NCI-H2196 (cell line): ENCODE results near the gene SMG7.
A peak's percentile ranks its signal among the peaks of the same experiment; 100 is the strongest.

Experiments
- DNase-seq: peaks from one replicate; lab custom pipeline; 2025; ENCODE audit not compliant: unreplicated experiment; lab: John Stamatoyannopoulos, UW

Gene SMG7

DNA sequence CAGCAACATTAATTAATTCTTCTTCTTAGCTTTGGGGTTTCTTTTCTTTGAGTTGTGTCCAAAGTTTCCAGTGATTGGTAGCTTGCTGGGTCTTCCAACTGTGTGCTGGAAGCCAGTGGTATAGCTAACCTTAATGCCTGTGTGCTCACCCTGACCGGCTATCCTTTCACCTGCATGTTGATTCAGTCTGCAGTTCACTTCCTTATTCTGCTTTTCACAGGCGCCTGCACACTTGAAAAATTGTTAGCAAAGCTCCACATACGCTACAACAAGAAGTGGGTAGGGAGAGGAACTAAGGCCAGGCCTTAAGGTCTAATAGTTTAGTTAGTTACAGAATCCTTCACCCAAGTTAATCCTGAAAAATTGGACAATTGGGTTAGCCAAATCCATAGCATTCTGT is 82.3 kb downstream of the SMG7 start:
- no peak for DNase-seq

GRCh38 chr1:183559061-183559460 is 86.8 kb downstream of the SMG7 start:
- DNase-seq: no peak

DNA sequence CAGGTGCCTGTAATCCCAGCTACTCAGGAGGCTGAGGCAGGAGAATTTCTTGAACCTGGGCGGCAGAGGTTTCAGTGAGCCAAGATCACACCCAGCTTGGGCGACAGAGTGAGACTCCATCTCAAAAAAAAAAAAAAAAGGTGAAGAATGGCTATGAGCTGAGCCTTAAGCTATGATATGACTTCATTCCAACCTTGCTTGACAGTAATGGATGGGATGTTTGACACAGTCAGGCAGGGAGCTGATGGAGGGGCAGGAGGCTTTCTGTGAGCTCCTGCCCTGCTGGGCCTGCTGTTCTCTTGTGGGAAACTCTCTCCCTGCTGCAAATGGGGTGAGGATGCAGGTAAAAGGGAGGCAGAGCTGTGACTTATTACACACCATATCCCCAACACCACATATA is 90.4 kb downstream of the SMG7 start:
- no peak for DNase-seq

GRCh38 chr1:183565261-183565660 is 93.0 kb downstream of the SMG7 start:
- no peak for DNase-seq

DNA sequence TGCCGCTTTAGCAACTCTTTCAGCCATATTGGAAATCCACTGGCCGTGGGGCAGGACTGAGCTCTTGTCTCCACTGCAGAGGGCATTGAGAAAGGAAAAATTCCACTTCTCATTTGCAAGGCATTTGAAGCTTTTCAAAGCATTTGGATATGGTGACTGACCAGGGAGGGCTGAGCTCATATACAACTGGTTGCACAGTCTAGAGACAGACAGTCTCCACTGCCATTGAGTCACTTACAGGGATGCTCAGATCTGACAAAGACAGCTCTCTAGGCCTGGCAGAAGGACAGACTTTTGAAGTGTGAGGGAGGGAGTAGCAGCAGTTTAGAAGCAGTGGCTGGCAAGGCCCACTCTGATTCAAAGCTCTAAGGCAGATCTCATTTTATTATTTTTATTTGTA is 93.7 kb downstream of the SMG7 start:
- DNase-seq: no peak

- peak; percentile 87 for DNase-seq
These were observed 95.3 kb downstream of the SMG7 start for GRCh38 chr1:183567584-183567983.

- DNase-seq: no peak
These were observed 96.1 kb downstream of the SMG7 start for GRCh38 chr1:183568176-183569021.

GRCh38 chr1:183569141-183569540 is 96.8 kb downstream of the SMG7 start:
- peak; percentile 33 for DNase-seq

GRCh38 chr1:183569801-183570200 is 97.5 kb downstream of the SMG7 start:
- no peak for DNase-seq

DNA sequence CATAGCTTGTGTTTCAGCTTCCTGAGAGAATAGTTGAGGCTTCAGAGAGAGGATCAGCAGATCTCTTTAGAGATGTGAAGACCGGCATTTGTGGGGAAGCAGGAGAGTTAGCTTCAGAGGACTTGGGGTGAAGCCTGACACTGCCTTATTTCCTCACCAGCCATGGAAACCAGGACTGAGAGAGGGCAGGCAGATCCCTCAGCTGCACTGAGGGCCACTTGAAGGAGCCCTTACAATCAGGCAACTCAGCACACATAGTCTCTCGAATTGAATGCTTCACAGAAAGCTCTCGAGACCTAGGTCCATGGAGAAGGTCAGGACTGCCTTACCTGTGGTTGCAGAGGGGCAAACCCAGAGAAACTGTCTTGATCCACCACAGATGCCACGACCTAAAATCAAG is 98.2 kb downstream of the SMG7 start:
- DNase-seq: no peak

DNA sequence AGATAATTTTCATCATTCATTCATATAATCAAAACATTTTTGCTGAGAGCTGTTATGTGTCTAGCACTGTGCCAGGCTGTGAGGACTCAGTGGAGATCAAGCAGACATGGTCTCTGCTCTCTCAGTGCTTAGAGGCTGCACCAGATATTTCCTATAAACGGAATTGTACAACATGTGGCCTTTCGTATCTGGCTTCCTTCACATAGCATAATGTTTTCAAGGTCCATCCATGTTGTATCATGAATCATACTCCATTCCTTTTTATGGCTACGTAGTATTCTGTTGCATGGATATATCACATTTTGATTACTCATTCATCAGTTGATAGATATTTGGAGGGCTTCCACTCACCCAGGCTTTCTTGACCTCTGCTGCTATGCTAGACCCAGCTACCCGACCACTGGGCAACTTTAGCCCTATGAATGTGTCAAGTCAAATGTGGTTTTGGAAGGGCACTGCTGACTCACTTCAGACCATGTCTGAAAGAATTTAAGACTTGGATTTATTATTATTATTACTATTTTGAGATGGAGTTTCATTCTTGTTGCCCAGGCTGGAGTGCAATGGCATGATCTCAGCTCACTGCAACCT is 99.5 kb downstream of the SMG7 start:
- DNase-seq: no peak

DNA sequence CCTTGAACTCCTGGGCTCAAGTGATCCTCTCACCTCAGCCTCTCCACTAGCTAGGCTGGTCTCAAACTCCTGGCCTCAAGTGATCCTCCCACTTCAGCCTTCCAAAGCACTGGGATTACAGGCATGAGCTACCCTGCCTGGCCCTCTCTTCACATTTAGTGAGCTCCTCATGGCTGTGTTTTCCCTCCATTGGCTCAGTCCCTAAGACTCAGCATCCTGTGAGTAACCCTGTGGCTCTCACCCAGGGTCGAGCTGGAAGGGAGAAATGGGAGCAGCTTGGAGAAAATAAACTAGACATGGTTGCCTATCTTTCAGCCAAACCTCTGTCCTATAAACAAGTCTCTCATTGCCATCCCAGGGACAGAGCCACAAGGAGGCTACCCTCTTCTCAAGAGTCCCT is 100.4 kb downstream of the SMG7 start:
- no peak for DNase-seq

GRCh38 chr1:183575606-183576005 is 103.3 kb downstream of the SMG7 start:
- no peak for DNase-seq

- no peak for DNase-seq
These were observed 104.2 kb downstream of the SMG7 start for GRCh38 chr1:183576537-183576936.

GRCh38 chr1:183577897-183578465 is 105.7 kb downstream of the SMG7 start:
- no peak for DNase-seq

DNA sequence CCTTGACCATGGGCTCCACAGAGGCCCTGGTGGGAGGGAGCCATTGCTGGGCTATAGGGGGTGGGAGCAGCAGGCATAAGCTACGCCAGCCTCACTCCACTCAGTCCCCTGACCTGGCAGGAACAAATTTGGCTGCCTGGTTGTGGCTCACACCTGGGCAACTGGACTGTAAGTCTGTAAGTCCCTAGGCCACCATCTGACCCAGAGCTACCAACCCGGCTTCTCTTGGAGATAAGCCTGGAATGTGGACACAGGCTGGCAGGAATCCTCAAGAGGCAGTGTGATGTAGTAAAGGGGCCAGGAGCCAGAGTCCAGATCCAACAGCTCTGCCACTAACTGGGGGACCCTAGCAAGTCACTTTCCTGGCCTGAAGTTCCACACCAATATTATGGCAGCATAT is 106.6 kb downstream of the SMG7 start:
- DNase-seq: no peak

DNA sequence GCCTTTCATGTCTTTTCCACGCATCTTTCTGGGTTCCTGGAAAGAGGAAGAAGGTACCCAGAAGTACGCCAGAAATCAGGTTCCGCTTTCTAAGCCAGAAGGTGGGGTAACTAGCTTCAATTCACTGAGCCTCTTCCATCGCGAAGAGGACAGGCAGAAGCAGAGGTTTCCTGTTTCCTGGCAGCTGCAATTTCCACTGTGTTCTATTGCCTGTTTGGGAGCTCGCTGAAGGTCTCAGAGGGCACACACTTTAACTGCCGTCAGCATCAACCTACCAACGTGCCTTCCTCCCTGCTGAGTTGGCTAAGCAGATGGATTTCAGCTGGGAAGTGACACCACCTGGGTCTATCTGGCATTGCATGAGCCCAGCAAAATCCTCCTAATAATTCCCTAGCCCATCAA is 108.0 kb downstream of the SMG7 start:
- DNase-seq: peak; percentile 67

DNA sequence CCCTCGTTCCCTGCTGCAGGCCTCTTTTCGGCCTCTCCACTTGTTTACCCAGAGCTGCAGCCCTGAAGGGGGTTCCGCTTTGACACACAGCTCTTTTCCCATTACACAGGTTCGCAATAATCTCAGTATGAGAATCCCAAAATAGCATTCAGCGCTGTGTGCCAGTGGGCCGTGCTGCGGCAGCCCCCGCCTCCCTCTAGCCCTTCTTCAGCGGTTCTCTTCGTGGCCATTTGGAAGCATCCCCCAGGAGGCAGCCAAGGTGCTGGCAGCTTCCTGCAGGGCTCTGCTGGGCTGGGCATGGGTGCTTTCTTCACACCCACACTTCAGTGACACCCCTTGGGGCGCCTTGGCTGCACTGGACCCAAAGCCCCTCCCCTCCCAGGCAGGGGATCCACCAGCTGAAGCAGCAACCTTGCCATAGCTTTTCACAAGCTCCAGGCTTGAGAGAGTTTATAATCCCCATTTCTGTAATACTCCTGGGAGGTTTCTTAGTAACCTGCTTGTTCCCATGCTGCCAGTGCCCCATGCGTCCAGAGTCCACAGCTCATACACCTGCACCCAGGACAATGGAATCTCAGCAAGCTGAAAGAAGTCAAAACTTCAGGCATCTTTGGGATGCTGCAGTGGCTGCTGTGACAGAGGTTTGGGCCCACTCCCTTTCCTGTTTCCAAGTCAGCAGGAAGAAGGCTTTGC is 109.9 kb downstream of the SMG7 start:
- no peak for DNase-seq

DNA sequence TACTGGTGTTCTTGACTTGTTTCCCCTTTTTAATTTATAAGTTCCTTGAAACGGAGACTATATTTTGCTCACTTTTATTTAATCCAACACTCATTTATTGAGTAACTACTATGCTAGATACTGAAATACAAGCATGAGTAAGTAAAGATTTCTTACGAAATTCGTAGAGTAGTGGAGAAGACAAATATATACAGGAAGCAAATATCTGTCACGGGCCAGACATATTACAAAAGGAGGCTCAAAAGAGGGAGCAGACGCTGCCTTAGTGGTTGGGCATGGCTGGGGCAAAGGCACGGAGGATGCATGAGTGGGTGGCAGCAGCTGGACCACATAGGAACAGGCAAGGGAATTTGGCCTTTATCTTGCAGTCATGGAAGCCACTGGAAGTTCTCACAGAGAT is 111.2 kb downstream of the SMG7 start:
- DNase-seq: no peak

- DNase-seq: no peak
These were observed 111.8 kb downstream of the SMG7 start for GRCh38 chr1:183584147-183584546.

- no peak for DNase-seq
These were observed 112.7 kb downstream of the SMG7 start for GRCh38 chr1:183585038-183585437.

DNA sequence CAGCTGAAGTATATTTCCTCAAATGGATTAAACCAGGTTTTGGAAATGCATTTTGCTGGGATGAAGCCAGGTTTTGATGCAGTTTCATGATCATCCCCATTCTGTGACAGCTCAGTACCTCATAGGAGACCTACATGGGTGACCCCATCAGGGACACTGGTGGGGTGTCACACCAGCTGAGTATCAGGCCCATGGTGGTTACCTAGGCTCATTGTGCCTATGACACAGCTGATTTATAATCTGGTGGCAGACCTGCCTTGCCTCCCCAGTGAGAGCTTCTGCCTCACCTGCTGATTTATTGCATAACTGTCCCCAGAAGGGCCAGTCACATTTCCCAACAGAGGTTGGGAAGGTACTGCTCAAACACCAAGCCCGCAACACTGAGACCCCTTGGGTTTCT is 114.2 kb downstream of the SMG7 start:
- DNase-seq: no peak
